Superior temporal gyrus (tissue), 1 donor: ENCODE data around the gene FKBP7.
"Not testable (repeated sequence)": the region's sequence is repeated elsewhere in the genome, so short reads cannot be mapped to it uniquely, and the experiment has no call there.

ENCODE experiments used
- DNase-seq: peaks from one replicate; pipeline ENCODE4 v3.0.0-alpha.2; 2016; ENCODE audit errors: extremely low spot score

FKBP7 gene

GRCh38 chr2:178478439-178479274, at the start of gene FKBP7:
TSS of gene FKBP7 (minus strand) at chr2:178478600. CDS start at chr2:178478499, 101 bp downstream.
- DNase-seq = peak; percentile 93

GRCh38 chr2:178527592-178527991, 49.2 kb upstream of the FKBP7 start:
- DNase-seq = no peak

GRCh38 chr2:178526256-178526655, 47.9 kb upstream of the FKBP7 start:
- no peak for DNase-seq

- DNase-seq = not testable (repeated sequence)
Observed at GRCh38 chr2:178525460-178525859, 47.1 kb upstream of the FKBP7 start.

- not testable (repeated sequence) for DNase-seq
Observed at GRCh38 chr2:178525010-178525409, 46.6 kb upstream of the FKBP7 start.

GRCh38 chr2:178523596-178524134, 45.3 kb upstream of the FKBP7 start:
- DNase-seq = peak; percentile 15

- DNase-seq = peak; percentile 83
Observed at GRCh38 chr2:178522950-178523595, 44.7 kb upstream of the FKBP7 start.

GRCh38 chr2:178521304-178522150, 43.1 kb upstream of the FKBP7 start:
- no peak for DNase-seq

GRCh38 chr2:178517496-178517895, 39.1 kb upstream of the FKBP7 start:
- DNase-seq = no peak

GRCh38 chr2:178514664-178515063, 36.3 kb upstream of the FKBP7 start:
- DNase-seq = no peak

GRCh38 chr2:178513876-178514275, 35.5 kb upstream of the FKBP7 start:
- no peak for DNase-seq

GRCh38 chr2:178512484-178512883, 34.1 kb upstream of the FKBP7 start:
- no peak for DNase-seq

GRCh38 chr2:178510384-178510783, 32.0 kb upstream of the FKBP7 start:
- no peak for DNase-seq

- no peak for DNase-seq
Observed at GRCh38 chr2:178508646-178509045, 30.2 kb upstream of the FKBP7 start.

GRCh38 chr2:178506949-178507348, 28.5 kb upstream of the FKBP7 start:
- no peak for DNase-seq

- DNase-seq = no peak
Observed at GRCh38 chr2:178506524-178506923, 28.1 kb upstream of the FKBP7 start.

- DNase-seq = no peak
Observed at GRCh38 chr2:178506101-178506500, 27.7 kb upstream of the FKBP7 start.

GRCh38 chr2:178502751-178503150, 24.4 kb upstream of the FKBP7 start:
- no peak for DNase-seq

GRCh38 chr2:178499640-178500039, 21.2 kb upstream of the FKBP7 start:
- no peak for DNase-seq

- DNase-seq = no peak
Observed at GRCh38 chr2:178498137-178498536, 19.7 kb upstream of the FKBP7 start.

- no peak for DNase-seq
Observed at GRCh38 chr2:178496049-178496448, 17.6 kb upstream of the FKBP7 start.

- no peak for DNase-seq
Observed at GRCh38 chr2:178491612-178492011, 13.2 kb upstream of the FKBP7 start.
